Endometrium (tissue), 2 donors: ENCODE data around the gene TMEM151B.

Experiments used
- FAIRE-seq: peaks from 2 replicates; lab custom pipeline; 2012; peaks lifted over from hg19 to GRCh38; lab: Jason Lieb, UNC
- donor health status: control.
- donor health status: control.

Gene TMEM151B

GRCh38 chr6:44278774-44279697 is 8.8 kb downstream of the TMEM151B start:
- FAIRE-seq, result no peak

GRCh38 chr6:44284121-44284520 is 13.9 kb downstream of the TMEM151B start:
- no peak for FAIRE-seq

- no peak for FAIRE-seq
Measured at GRCh38 chr6:44284867-44285266, 14.6 kb downstream of the TMEM151B start.

- FAIRE-seq, result no peak
Measured at GRCh38 chr6:44285552-44286284, 15.5 kb downstream of the TMEM151B start.

- no peak for FAIRE-seq
Measured at GRCh38 chr6:44286285-44286565, 16.0 kb downstream of the TMEM151B start.

- no peak for FAIRE-seq
Measured at GRCh38 chr6:44286747-44287146, 16.5 kb downstream of the TMEM151B start.

- FAIRE-seq, result no peak
Measured at GRCh38 chr6:44289726-44290260, 19.5 kb downstream of the TMEM151B start.

GRCh38 chr6:44291841-44292240 is 21.6 kb downstream of the TMEM151B start:
- no peak for FAIRE-seq

- no peak for FAIRE-seq
Measured at GRCh38 chr6:44292661-44293365, 22.6 kb downstream of the TMEM151B start.

GRCh38 chr6:44294832-44295791 is 24.9 kb downstream of the TMEM151B start:
- FAIRE-seq, result no peak

- no peak for FAIRE-seq
Measured at GRCh38 chr6:44297063-44298038, 27.1 kb downstream of the TMEM151B start.

- no peak for FAIRE-seq
Measured at GRCh38 chr6:44298055-44298803, 28.0 kb downstream of the TMEM151B start.

- FAIRE-seq, result no peak
Measured at GRCh38 chr6:44298864-44299263, 28.6 kb downstream of the TMEM151B start.

GRCh38 chr6:44300292-44300823 is 30.1 kb downstream of the TMEM151B start:
- no peak for FAIRE-seq

- no peak for FAIRE-seq
Measured at GRCh38 chr6:44301106-44301505, 30.9 kb downstream of the TMEM151B start.

- FAIRE-seq, result no peak
Measured at GRCh38 chr6:44301782-44302564, 31.7 kb downstream of the TMEM151B start.

- no peak for FAIRE-seq
Measured at GRCh38 chr6:44302856-44303255, 32.6 kb downstream of the TMEM151B start.

GRCh38 chr6:44303842-44304241 is 33.6 kb downstream of the TMEM151B start:
- no peak for FAIRE-seq
